ENCODE results near the gene MAPRE3.
A peak's percentile ranks its signal among the peaks of the same experiment; 100 is the strongest.

MAPRE3 gene

DNA sequence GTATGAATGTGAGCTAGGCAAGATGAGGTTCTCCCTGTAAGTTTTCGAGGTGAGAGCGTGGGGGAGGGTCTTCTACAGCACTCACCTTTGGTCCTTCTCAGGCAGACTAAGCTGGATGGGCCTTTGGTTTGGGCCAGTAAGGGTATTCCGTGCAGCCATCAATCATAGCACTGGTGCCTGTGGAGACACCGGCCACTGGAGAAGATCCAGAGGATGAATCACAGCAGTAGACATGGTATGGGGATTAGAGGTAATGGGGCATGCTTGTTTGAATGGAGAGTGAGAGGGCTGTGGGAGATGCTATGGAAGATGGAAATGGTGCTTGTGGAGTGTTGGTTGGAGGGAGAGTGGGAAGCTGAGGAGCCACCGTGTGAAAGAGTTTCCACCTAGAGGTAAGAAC, 16.1 kb downstream of the MAPRE3 start:
- DNase-seq = no peak

DNA sequence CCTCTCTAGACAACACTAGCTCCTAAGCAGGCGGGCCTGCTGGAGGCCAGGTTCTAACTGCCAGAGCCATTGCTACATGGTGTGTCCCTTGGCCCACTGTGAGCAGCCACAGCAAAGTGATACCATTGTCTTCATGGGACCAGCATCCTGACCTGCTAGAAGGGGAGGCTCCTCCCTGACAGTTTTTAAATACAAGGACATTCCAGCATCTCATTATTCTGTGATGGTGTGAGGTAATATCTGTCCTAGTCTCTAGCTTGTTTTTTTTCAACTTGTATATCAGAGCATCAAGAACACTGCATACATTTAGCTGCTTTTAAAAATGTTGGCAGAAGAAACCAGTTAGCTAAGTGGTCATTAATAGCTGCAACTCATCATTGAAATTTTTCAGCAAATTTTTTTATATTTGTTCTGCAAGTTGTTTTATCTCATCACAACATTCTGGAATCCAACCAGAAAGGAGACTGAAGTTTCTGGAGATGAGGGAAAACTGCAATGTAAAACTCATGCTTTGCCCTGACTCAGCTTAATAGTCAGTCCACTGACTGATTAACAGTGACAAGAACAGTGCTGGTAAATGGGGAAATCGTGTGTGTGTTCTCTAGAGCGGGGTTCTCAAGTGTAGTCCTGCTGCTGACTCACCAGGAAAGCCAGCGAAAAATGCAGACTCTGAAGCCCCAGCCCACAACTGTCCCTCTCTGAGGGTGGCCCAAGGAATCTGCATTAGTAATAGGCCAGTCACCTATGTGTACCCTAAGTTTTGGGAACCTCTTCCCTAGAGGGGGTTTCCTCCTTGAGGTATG, 17.8 kb downstream of the MAPRE3 start:
- DNase-seq = no peak

DNA sequence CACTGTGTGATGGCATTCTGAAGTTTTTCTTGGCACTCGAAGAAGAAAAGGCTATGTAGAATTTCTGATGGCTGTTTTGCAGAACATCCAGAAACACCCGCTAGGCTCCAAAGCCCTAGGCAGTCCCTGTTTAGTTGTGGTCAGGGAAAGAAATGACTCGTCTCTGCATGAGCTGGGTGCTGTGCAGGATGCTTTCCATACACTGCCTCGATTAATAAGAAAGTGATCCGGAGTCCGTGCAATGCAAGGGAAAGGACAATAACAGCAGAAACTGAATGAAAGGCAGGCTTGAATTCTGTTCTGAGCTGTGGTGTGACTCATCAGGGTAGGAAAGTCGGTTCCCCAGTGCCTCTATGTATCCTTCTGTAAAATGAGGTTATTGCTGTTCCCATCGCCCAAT, 18.7 kb downstream of the MAPRE3 start:
- DNase-seq = no peak

- DNase-seq = no peak
Measured at GRCh38 chr2:26991717-26992116, 21.3 kb downstream of the MAPRE3 start.

DNA sequence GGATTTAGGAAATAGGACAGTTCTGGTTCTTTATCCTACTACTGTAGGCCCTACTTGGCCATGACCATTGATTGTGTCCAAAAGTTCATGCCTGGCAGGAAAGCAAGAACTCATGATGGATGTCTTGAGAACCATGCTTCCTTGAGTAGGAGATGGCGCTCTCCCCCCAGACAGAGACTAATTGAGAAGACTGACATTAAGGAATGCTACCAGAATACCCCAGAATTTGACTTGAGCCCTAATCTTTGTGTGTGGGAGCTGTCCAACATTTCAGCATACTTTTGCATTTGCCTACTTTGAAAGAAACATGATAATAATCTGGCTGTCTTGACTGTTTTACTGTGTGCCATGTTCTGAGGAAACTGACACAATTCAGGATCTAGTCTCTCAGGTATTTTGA, 23.3 kb downstream of the MAPRE3 start:
- no peak for DNase-seq

GRCh38 chr2:26994983-26995382, 24.5 kb downstream of the MAPRE3 start:
- DNase-seq = no peak

- DNase-seq = no peak
Measured at GRCh38 chr2:26997394-26997793, 27.0 kb downstream of the MAPRE3 start.

DNA sequence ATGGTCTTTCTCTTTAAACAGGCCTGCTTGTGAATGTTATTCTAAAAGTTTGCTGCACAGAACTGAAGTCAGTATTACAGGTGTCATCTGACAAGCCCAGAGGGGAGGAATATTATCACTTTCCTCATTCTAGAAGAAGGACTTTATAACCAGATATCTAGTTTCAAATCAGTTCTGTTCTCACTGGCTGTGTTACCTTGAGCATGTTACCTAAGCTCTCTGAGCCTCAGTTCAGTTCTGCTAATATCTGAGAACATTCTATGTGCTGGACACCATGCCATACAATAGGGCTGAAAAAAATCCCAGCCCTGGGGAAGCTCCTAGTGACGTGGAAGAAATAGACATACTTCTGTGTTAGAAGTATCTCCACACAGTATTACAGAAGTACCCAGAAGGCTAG, 27.9 kb downstream of the MAPRE3 start:
- no peak for DNase-seq

- no peak for DNase-seq
Measured at GRCh38 chr2:27000228-27000627, 29.8 kb downstream of the MAPRE3 start.

DNA sequence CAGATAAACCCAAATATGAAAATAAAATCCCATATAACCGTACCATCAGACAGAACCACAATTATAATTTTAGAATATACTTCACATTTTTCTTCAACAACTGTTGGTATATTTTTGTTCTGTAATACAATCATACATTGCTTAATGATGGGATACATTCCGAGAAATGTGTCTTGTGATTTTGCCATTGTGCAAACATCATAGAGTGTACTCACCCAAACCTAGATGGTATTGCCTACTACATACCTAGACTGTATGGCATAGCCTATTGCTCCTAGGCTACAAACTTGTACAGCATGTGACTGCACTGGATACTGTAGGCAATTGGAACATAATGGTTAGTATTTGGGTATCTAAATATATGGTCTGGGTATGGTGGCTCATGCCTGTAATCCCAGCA, 30.6 kb downstream of the MAPRE3 start:
- no peak for DNase-seq

DNA sequence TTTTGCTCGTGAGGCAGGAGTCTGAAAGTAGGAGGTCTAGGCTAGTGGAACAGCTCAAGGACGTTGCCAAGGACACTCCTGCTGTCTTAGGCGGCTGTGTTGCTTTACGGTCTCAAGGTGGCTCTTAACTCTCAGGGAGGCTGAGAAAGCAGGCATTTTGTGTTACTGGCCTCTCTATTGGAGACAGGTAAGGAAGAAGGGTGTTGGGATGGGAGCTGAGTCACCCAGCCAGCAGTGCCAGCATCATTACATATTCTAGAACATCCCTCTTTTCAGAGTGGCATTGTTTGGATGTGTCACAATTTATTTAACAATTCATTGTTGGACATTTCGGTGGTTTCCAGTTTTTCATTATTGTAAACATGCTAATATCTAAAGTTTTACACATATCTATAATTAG, 31.5 kb downstream of the MAPRE3 start:
- no peak for DNase-seq

- no peak for DNase-seq
Measured at GRCh38 chr2:27003007-27003406, 32.6 kb downstream of the MAPRE3 start.

GRCh38 chr2:27003857-27004256, 33.4 kb downstream of the MAPRE3 start:
- DNase-seq = no peak

DNA sequence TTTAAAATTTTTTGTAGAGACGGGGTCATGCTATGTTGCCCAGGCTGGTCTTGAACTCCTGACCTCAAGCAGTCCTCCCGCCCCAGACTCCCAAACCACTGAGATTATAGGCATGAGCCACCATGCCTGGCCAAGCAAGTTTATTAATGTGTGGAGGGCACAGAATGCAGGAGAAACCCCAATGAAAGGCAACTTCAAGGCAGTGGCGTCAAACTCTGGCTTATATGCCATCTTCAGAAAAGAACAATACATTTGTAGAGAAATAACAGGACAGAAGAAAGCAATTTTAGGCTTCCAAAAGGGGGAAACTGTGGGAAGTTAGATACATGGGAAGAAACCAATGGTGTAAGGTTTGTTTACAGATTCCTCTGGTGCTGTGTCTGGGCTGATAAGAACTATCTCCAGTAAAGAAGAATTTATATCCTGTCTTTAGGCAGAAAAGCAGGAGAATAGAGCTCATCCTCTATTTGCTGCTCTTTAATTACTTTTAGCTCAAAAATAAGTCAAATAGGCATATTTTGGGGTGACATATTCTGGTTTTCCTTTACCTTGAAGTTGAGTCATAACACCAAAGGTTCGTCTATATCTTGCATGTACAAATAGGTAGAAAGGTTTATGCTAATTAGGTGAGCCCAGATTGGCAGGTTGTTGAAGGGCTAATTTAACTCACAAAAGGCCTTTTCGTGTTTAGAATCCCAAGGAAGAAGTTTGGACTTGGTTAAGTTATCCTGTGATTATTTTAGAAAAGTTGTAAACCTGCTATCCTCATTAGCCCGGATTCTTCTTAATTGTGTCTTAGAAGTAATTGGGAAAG, 36.4 kb downstream of the MAPRE3 start:
- DNase-seq = no peak

DNA sequence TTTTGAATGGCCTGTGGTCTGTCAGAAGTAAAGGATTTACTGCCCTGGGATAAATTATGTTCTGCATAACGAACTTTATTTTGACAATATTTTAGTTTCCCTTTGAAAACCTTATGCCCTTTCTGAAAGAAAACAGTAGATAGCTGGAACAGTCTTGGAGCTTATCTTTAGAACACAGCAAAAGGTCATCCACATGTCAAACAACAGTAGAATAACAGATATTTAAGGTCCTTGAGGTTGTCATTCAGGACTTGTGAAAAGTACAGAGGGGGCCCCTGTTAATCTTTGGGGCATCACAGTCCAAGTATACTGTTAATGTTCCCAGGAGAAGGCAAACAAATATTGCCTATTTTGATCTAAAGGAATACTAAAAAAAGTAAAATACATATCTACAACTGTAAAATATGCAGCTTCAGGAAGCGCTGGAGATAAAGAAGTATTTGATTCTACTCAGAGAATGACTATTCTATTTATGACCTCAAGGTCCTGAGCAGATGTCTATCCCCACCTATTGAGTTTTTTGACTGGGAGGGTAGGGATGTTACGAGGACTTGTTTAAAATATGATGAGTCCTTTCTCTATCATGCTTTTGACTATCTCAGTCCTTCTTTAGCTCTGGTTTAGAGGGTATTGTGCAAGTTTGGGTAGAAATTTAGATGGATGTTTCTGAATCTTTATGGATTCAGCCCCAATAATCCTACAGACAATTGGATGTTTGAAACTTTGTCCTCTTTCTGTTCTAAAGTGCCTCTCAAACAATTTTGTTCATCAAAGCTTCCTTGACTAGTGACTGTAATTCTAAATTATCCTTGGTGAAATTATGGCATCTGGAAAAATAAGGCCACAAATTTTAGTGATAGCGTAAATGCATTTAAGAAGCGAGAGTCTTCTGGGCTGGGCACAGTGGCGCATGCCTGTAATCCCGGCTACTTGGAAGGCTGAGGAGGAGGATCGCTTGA, 37.3 kb downstream of the MAPRE3 start:
- DNase-seq = no peak

DNA sequence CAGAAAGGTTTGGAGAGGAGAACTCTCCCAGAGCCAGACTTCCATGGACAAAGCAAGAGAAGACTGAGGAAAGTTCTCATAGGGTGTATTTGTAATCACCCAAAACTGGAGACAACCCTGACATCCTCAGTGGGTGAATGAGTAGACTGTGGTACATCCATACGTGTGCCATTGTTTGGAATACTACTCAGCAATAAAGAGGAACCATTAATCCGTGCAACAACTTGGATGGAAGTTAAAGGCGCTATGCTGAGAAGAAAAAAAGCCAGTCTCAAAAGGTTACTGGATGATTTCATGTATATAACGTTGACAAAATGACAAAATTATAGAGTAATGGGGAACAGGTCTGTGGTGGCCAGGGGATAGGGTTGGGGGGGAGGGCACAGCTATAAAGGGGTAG, 38.2 kb downstream of the MAPRE3 start:
- DNase-seq = no peak

DNA sequence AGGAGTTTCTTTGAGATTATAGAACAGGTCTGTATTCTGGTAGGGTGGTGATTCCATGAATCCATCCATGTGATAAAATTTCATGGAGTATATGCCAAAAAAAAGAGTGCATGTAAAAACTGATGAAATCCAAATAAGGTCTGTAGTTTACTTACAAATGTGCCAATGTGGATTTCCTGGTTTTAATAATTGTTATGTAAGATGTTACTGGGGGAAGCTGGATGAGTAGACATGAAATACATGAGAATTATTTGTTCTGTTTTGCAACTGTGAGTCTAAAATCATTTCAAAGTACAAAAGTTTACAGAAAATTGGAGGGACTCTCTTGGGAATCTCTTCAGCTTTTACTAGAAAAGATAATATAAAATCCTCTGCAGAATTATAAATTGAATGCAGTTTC, 38.6 kb downstream of the MAPRE3 start:
- DNase-seq = no peak

GRCh38 chr2:27009716-27010115, 39.3 kb downstream of the MAPRE3 start:
- DNase-seq = no peak

DNA sequence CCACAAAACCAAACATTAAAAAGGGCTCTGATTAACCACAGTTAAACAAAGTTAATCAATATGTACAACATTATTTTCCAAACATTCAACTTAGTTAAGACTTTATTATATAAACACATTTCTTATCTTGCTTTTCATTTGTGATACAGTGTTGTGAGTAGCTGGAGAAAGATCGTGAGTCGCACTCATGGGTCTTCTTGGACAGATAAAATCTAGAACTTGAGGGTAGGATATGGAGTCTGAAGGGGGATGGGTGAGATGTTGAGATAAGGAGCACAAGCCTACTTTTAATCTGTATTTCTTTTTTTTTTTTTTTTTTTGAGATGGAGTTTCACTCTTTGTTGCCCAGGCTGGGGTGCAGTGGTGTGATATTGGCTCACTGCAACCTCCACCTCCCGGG, 39.7 kb downstream of the MAPRE3 start:
- DNase-seq = no peak

DNA sequence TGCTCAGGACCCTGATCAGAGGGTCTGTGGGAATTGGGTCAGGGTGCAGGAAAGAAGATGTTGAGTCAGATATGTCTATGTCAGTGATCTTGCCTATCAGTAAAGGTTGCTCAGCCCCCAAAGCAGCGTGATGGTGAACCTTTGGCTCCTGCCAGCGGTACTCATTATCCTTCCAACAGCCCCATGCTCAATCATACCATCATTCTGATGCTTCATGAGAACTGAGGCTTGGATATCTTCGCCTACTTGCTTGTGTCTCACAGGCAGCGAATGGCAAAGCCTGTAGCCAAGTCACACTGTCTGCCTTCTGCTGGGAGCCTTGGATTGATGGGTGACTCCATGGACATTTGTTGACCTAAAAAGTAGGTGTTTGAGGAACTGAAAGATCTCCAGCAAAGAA, 43.3 kb downstream of the MAPRE3 start:
- DNase-seq = no peak

- no peak for DNase-seq
Measured at GRCh38 chr2:27014771-27015433, 44.5 kb downstream of the MAPRE3 start.

- DNase-seq = peak; percentile 69
Measured at GRCh38 chr2:27016801-27017325, 46.4 kb downstream of the MAPRE3 start.

Measured in NCI-H1436 (cell line).